C4-2B (cell line): ENCODE results near the gene GPR153.

ENCODE experiments used
- H3K27ac ChIP-seq: fragments of 450-650 bp; 2 replicates; pipeline ENCODE4 v1.5.1; 2017
- ZFX ChIP-seq: fragments of 450-650 bp; IDR thresholded peaks from 2 replicates; pipeline ENCODE4 v1.6.1; 2017
- TF ChIP-seq, protein P1 (sequence below): fragments of 450-650 bp; conservative IDR thresholded peaks from 2 replicates; pipeline ENCODE4 v1.5.1; 2017; ENCODE audit warnings: mild to moderate bottlenecking

The GPR153 gene

DNA sequence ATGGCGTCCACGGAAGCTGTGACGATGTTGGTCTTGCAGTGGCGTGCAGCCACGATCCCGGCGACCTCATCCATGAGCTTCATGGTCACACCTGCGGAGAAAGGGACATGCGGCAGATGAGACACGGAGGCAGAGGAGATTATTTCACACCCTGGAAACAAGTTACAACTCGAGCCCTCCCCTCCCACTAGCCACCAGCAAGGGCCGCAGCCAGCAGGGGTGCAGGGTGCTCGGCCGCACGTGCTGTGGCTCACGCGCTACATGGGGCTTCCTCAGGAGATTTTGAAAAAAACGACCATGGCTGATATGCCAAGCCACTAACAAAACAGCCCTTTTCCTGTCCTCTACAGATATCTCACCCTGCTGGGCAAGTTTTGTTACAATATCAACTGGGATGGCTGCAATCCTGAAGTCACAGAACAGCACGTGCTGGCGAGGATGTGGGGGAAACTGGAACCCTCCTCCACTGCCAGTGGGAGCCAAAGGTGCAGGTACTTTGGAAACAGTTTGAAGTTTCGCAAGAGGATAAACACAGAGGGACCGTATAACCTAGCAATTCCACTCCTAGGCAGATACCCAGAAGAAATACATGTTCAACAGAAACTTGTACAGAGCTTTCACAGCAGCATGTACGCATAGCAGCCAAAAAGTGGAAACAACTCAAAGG lies 34.1 kb upstream of the GPR153 start:
- TF ChIP-seq, protein P1, sequence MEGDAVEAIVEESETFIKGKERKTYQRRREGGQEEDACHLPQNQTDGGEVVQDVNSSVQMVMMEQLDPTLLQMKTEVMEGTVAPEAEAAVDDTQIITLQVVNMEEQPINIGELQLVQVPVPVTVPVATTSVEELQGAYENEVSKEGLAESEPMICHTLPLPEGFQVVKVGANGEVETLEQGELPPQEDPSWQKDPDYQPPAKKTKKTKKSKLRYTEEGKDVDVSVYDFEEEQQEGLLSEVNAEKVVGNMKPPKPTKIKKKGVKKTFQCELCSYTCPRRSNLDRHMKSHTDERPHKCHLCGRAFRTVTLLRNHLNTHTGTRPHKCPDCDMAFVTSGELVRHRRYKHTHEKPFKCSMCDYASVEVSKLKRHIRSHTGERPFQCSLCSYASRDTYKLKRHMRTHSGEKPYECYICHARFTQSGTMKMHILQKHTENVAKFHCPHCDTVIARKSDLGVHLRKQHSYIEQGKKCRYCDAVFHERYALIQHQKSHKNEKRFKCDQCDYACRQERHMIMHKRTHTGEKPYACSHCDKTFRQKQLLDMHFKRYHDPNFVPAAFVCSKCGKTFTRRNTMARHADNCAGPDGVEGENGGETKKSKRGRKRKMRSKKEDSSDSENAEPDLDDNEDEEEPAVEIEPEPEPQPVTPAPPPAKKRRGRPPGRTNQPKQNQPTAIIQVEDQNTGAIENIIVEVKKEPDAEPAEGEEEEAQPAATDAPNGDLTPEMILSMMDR = no peak
- TF ChIP-seq ZFX = no peak
- peak overlapping the region; percentile 60 for H3K27ac ChIP-seq

DNA sequence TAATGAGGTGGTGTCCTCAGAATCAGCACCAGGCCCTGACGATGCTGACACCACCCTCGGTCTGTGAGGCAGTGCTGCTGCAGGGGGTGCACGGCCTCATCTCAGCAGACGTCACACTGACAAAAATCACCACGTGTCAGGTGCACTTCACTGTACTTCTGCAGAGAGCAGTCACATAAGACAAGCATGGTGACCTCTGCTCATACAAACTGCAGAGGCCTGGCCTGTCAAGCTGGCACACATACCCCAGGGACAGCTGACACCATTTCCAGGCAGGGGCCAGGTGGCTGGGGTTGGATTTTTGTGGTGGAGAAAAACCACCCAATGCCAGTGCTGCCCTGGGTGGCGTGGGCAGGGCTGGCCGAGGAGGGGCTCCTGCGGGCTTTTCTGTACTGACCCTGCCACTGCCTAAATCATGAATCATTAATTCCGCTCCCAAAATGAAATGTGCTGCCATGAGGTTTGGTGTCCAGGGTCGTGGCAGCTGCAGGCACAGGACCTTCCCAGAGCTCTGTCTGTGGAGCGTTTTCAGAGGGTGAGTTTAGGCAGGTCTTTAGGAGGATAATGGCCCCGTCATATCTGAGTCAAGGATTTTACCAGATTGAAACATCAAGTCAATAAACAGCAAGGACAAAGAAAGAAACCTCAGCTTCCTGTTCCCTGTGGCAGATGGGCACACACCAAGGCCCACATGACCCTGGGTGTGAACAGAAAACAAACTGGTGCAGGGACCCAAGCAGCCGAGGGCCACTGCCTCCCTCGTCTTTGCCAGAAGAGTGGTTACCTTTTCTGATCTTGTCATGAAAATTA lies 33.4 kb upstream of the GPR153 start:
- TF ChIP-seq, protein P1 = no peak
- TF ChIP-seq ZFX = no peak
- peak overlapping the region; percentile 60 for H3K27ac ChIP-seq

DNA sequence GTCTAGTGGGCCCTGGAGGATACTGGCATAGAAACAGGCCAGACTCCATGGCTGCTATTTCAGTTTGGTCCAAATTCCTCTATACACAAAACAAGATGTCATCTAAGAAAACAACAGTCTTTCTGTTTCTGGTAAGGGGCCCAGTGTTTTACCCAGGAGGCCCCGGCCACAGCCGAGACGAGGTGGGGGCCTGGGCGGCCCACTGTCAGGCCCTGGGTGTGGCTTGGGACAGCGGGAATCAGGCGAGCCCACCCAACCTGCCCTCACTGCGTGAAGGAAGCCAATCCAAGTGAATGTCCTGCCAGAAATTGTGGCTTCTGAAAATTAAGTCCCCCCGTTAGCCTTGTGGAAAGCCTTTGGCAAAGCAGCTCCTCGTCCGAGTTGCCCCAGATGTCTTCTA lies 31.2 kb upstream of the GPR153 start:
- H3K27ac ChIP-seq = no peak overlapping the region
- TF ChIP-seq ZFX = no peak
- TF ChIP-seq, protein P1 = no peak

DNA sequence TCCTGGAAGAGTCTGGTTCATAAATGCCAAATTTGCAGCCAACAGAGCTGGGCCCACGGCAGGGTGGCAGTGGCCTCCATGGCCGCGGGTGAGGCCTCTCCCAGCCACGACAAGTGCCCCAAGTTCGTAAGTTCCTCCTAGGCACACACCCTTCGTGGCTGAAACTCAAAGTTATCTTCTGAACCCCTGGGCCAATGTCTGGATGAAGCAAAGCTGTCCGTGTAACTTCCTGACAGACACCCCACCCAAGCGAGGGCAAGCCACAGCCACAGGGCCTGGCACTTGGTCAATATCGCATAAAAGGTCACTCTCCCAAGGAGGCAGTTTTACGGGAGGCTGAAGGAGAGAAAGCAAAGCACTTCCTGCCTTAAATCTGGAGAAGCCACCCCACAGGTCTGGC lies 27.8 kb upstream of the GPR153 start:
- TF ChIP-seq ZFX = no peak
- TF ChIP-seq, protein P1 = no peak
- no peak overlapping the region for H3K27ac ChIP-seq

DNA sequence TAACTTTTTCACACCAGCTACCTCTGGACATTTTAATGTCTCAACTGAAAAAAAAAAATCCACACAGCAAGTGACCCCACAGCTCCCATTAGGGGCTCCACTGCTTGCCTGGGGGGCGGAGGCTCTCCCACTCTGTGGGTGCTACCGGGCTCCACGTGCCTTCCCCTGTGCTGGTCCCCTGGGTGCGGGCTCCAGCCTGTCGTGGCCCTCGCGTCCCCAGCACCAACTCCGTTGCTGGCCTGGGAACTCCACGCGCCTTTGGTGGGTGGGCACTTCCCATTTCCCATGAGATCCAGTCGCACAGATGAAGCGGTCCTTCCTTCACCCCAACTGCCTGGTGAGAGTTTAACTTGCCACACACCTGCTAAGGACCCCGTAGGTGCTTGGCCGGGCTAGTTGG lies 27.1 kb upstream of the GPR153 start:
- H3K27ac ChIP-seq = no peak overlapping the region
- TF ChIP-seq ZFX = no peak
- TF ChIP-seq, protein P1 = no peak

DNA sequence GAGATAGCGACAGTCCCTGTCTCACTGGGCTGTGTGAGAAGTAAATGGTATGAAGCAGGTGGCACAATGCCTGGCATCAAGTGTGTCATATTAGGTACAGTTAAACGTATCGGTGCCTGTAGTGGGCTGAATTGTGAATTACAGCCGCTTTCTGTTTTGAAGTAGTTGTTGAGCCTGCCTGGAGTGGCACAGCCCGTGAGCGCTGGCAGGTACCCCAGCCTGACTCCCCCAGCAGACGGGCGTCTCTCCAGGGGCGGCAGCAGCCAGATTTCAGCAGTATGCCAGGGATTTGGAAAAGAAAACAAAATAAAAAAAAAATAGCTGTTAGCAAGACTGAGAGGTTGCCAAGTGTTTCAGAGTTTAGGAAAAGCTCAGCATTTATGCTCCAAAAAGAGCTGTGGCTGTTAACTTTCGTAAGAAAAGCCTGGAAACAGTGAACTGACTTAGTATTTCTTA lies 26.6 kb upstream of the GPR153 start:
- no peak for TF ChIP-seq ZFX
- TF ChIP-seq, protein P1 = no peak
- H3K27ac ChIP-seq = no peak overlapping the region

DNA sequence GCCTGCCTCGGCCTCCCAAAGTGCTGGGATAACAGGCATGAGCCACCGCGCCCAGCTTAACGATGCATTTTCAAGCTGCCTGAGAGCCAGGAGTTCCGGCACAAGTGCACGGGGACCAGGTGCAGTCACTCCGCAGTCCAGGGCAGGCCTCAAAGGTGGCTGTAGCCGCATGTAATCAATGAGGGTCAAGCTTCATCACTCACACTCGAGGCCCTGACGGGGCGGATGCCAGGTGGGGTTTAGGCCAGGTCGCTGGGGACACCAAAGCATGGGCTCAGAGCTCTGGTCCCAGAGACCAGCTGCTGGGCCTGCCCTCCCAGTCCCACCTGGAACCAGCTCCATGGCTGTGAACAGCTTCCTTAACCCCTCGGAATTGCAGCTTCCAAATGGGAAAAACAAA lies 26.1 kb upstream of the GPR153 start:
- no peak overlapping the region for H3K27ac ChIP-seq
- TF ChIP-seq, protein P1 = no peak
- no peak for TF ChIP-seq ZFX
